HL-60/S4 (cell line): ENCODE data around the gene TMEM238L.

ENCODE experiments used
- in situ Hi-C: fragments of 300-500 bp; cut with MboI; formaldehyde crosslinking; loops from 2 replicates; pipeline ENCODE4 v1.14.3; 2022; ENCODE audit warnings: low sequenced_read_pairs

The TMEM238L gene

GRCh38 chr17:10803830-10804475, at the start of gene TMEM238L:
TSS of gene TMEM238L (minus strand) at chr17:10804099. CDS start at chr17:10803963, 136 bp downstream.
- in situ Hi-C loops: no loop called here

- in situ Hi-C loops: loop anchor here (25.0 kb wide), 1 partner anchor 209 kb away; no protein-coding TSS in a partner anchor
These were observed 42.7 kb upstream of the TMEM238L start for GRCh38 chr17:10846636-10847035.

GRCh38 chr17:10845388-10845751, 41.5 kb upstream of the TMEM238L start:
- in situ Hi-C loops: loop anchor here (25.0 kb wide), 1 partner anchor 208 kb away; no protein-coding TSS in a partner anchor

GRCh38 chr17:10844621-10845387, 40.9 kb upstream of the TMEM238L start:
- in situ Hi-C loops: loop anchor here (25.0 kb wide), 1 partner anchor 208 kb away; no protein-coding TSS in a partner anchor

GRCh38 chr17:10843811-10844210, 39.9 kb upstream of the TMEM238L start:
- in situ Hi-C loops: loop anchor here (25.0 kb wide), 1 partner anchor 207 kb away; no protein-coding TSS in a partner anchor

GRCh38 chr17:10842658-10843057, 38.8 kb upstream of the TMEM238L start:
- in situ Hi-C loops: loop anchor here (25.0 kb wide), 1 partner anchor 205 kb away; no protein-coding TSS in a partner anchor

- in situ Hi-C loops: loop anchor here (25.0 kb wide), 1 partner anchor 201 kb away; no protein-coding TSS in a partner anchor
These were observed 34.8 kb upstream of the TMEM238L start for GRCh38 chr17:10838682-10839081.

- in situ Hi-C loops: loop anchor here (25.0 kb wide), 1 partner anchor 201 kb away; no protein-coding TSS in a partner anchor
These were observed 34.0 kb upstream of the TMEM238L start, which contains the start of gene PIRT for GRCh38 chr17:10837921-10838320. TSS of gene PIRT (minus strand) at chr17:10838087. CDS start at chr17:10825645, 12,442 bp downstream.

- in situ Hi-C loops: loop anchor here (25.0 kb wide), 1 partner anchor 200 kb away; no protein-coding TSS in a partner anchor
These were observed 33.2 kb upstream of the TMEM238L start for GRCh38 chr17:10836966-10837590.

GRCh38 chr17:10836145-10836544, 32.2 kb upstream of the TMEM238L start:
- in situ Hi-C loops: loop anchor here (25.0 kb wide), 1 partner anchor 199 kb away; no protein-coding TSS in a partner anchor

GRCh38 chr17:10831696-10832095, 27.8 kb upstream of the TMEM238L start:
- in situ Hi-C loops: loop anchor here (25.0 kb wide), 1 partner anchor 194 kb away; no protein-coding TSS in a partner anchor

- in situ Hi-C loops: loop anchor here (25.0 kb wide), 1 partner anchor 191 kb away; no protein-coding TSS in a partner anchor
These were observed 24.1 kb upstream of the TMEM238L start for GRCh38 chr17:10827898-10828552.

- in situ Hi-C loops: loop anchor here (25.0 kb wide), 1 partner anchor 188 kb away; no protein-coding TSS in a partner anchor
These were observed 21.0 kb upstream of the TMEM238L start for GRCh38 chr17:10824874-10825273.

- in situ Hi-C loops: no loop called here
These were observed 17.9 kb upstream of the TMEM238L start for GRCh38 chr17:10821770-10822169.

- in situ Hi-C loops: no loop called here
These were observed 17.2 kb upstream of the TMEM238L start for GRCh38 chr17:10821054-10821453.

GRCh38 chr17:10815319-10815718, 11.4 kb upstream of the TMEM238L start:
- in situ Hi-C loops: no loop called here

GRCh38 chr17:10814075-10814474, 10.2 kb upstream of the TMEM238L start:
- in situ Hi-C loops: no loop called here

GRCh38 chr17:10812674-10813073, 8.8 kb upstream of the TMEM238L start:
- in situ Hi-C loops: no loop called here

- in situ Hi-C loops: no loop called here
These were observed 5.7 kb upstream of the TMEM238L start for GRCh38 chr17:10809605-10810004.

GRCh38 chr17:10807704-10808128, 3.8 kb upstream of the TMEM238L start:
- in situ Hi-C loops: no loop called here
